Liver (tissue), 9 donors: ENCODE data around the gene SEMA7A. TPM values are rescaled to one million over a fixed set of nuclear protein-coding genes. Genes with fewer than 3 reads are reported as not detected.
A peak's percentile ranks its signal among the peaks of the same experiment; 100 is the strongest.

Source experiments
- DNase-seq: peaks from one replicate; pipeline ENCODE4 v3.0.0-alpha.2; 2017; ENCODE audit warnings: low spot score
- H3K27ac ChIP-seq, 2 donors: one replicate each; pipeline ENCODE4 v1.7.0; 2013; ENCODE audit warnings: inconsistent platforms in 2 of 2, low read length in 2 of 2, control low read depth in 1 of 2, low read depth in 1 of 2, mild to moderate bottlenecking in 1 of 2
- H3K27me3 ChIP-seq, 4 donors: one replicate each; pipeline versions ENCODE4 v1.6.1 to v1.7.0; 2013; ENCODE audit warnings: low read length in 3 of 4, inconsistent platforms in 1 of 4, mild to moderate bottlenecking in 1 of 4, moderate library complexity in 1 of 4; ENCODE audit not compliant: control insufficient read depth in 4 of 4, insufficient read depth in 4 of 4
- H3K36me3 ChIP-seq, 4 donors: one replicate each; pipeline versions ENCODE4 v1.6.1 to v1.7.0; 2013; ENCODE audit warnings: low read length in 3 of 4, mild to moderate bottlenecking in 3 of 4, low read depth in 1 of 4, moderate library complexity in 1 of 4; ENCODE audit not compliant: control insufficient read depth in 4 of 4, insufficient read depth in 3 of 4
- H3K4me1 ChIP-seq, 4 donors: one replicate each; pipeline versions ENCODE4 v1.6.1 to v1.7.0; 2013; ENCODE audit warnings: low read length in 3 of 4, mild to moderate bottlenecking in 3 of 4, moderate library complexity in 1 of 4; ENCODE audit not compliant: control insufficient read depth in 4 of 4, insufficient read depth in 4 of 4
- H3K4me3 ChIP-seq, 3 donors: one replicate each; pipeline versions ENCODE4 v1.6.1 to v1.7.0; 2013; ENCODE audit warnings: low read length in 3 of 3, control low read depth in 1 of 3, low read depth in 1 of 3, mild to moderate bottlenecking in 1 of 3
- H3K9ac ChIP-seq, 2 donors: one replicate each; pipeline ENCODE4 v1.7.0; 2013; ENCODE audit warnings: low read length in 2 of 2, mild to moderate bottlenecking in 2 of 2, moderate library complexity in 2 of 2, control low read depth in 1 of 2, low read depth in 1 of 2
- H3K9me3 ChIP-seq, 4 donors: one replicate each; pipeline versions ENCODE4 v1.6.1 to v1.7.0; 2013; ENCODE audit warnings: low read length in 3 of 4; ENCODE audit not compliant: control insufficient read depth in 4 of 4
- CTCF ChIP-seq: fragments of 150-350 bp; IDR thresholded peaks from 2 replicates; pipeline ENCODE4 v1.5.1; 2017; ENCODE audit warnings: improper control_type of control experiment, low read depth, low read length; ENCODE audit not compliant: missing input control
- EGR1 ChIP-seq, 2 donors: IDR thresholded peaks; 2 replicates each; pipeline ENCODE4 v1.6.1; 2016 to 2018; ENCODE audit warnings: antibody characterized with exemption in 2 of 2, low read depth in 2 of 2
- HNF4A ChIP-seq, 2 donors: conservative IDR thresholded peaks; 2 replicates each; pipeline ENCODE4 v1.6.1; 2016; ENCODE audit warnings: antibody characterized with exemption in 2 of 2, mild to moderate bottlenecking in 2 of 2
- JUND ChIP-seq, 2 donors: IDR thresholded peaks; 2 replicates each; pipeline ENCODE4 v1.6.1; 2016; ENCODE audit warnings: antibody characterized with exemption in 2 of 2
- MAX ChIP-seq: IDR thresholded peaks from 2 replicates; pipeline ENCODE4 v1.6.1; 2016; ENCODE audit warnings: antibody characterized with exemption
- REST ChIP-seq: IDR thresholded peaks from 2 replicates; pipeline ENCODE4 v1.6.1; 2016; ENCODE audit warnings: antibody characterized with exemption, mild to moderate bottlenecking
- RXRA ChIP-seq, 2 donors: IDR thresholded peaks; 2 replicates each; pipeline ENCODE4 v1.6.1; 2017 to 2018; ENCODE audit warnings: antibody characterized with exemption in 2 of 2, mild to moderate bottlenecking in 1 of 2
- SP1 ChIP-seq: IDR thresholded peaks from 2 replicates; pipeline ENCODE4 v1.6.1; 2018; ENCODE audit warnings: antibody characterized with exemption, mild to moderate bottlenecking
- TAF1 ChIP-seq: conservative IDR thresholded peaks from 2 replicates; pipeline ENCODE4 v1.6.1; 2016; ENCODE audit warnings: antibody characterized with exemption, mild to moderate bottlenecking
- ZBTB33 ChIP-seq: IDR thresholded peaks from 2 replicates; pipeline ENCODE4 v1.6.1; 2016; ENCODE audit warnings: antibody characterized with exemption
- WGBS: extraction: QIAGEN DNeasy Blood & Tissue Kit; methylation state at CpG from one replicate; pipeline ENCODE4 v1.1.7; 2013; 5-methylcytosine and 5-hydroxymethylcytosine counted together
- polyA plus RNA-seq, 2 donors: library from polyadenylated mRNA; stranded (reverse) in 1 of 2; unstranded in 1 of 2; fragments of 200-250 nt in 1 of 2; fragments of >200 nt in 1 of 2; fragmentation: Nextera tagmentation in 1 of 2; extraction: Ambion mirVana in 1 of 2; gene quantifications; one replicate each; pipeline versions ENCODE4 v1.2.1 to v1.2.3, GENCODE V29; 2013 to 2015
- total RNA-seq, 2 donors: library from RNA; depleted of rRNA; stranded (reverse); fragments of >200 nt; gene quantifications; one replicate each; pipeline ENCODE4 v1.2.3, GENCODE V29; 2014
- donor health status: healthy.
- donor health status: healthy.
- donor health status: healthy.
- donor health status: healthy.
- donor health status: healthy.

Gene SEMA7A
- total and polyA plus RNA-seq, 4 donors, result 0.14 to 18.1 (median 1.4) TPM

- H3K36me3 ChIP-seq, result no peaks in the 10 kb centered on the region
- TF ChIP-seq CTCF (no peak), MAX (no peak), REST (no peak), EGR1 (IDR thresholded peaks at IDR 0.05; ENCODE audit: low read depth in 2 of 2) (no peak), JUND (IDR thresholded peaks at IDR 0.05) (no peak), TAF1 (no peak)
- 92% methylated on average over 12 of the region's 12 CpGs for WGBS
- H3K9ac ChIP-seq, result no peak within 1 kb of the TSS
- H3K4me3 ChIP-seq, result no peak within 1 kb of the TSS
- DNase-seq, result no peak
- H3K9me3 ChIP-seq, result no peaks in the 10 kb centered on the region
- no peaks in the 10 kb centered on the region for H3K27me3 ChIP-seq
- peaks cover 0 to 6% (median 2%) of the 10 kb centered on the region in 4 donors for H3K4me1 ChIP-seq
- H3K27ac ChIP-seq, result no peak within 1 kb of the TSS
Observed at GRCh38 chr15:74367296-74367854, 66.4 kb downstream of the SEMA7A start, which contains the start of gene CYP11A1. TSS of gene CYP11A1 (minus strand) at chr15:74367646. CDS start at chr15:74367585, 61 bp downstream.

- H3K9ac ChIP-seq, result peak overlapping the region in 1 of 2 donors; percentile 50
- H3K27me3 ChIP-seq, result no peaks in the 10 kb centered on the region
- TF ChIP-seq TAF1 (no peak), SP1 (no peak), RXRA (IDR thresholded peaks at IDR 0.05) (peak in 1 of 2 donors; percentile 20), HNF4A (conservative IDR thresholded peaks at IDR 0.05) (peak; percentile 13 to 37), ZBTB33 (no peak)
- 3% methylated on average over 75 of the region's 75 CpGs for WGBS
- H3K4me3 ChIP-seq, result peak overlapping the region; percentile 52 to 79 (median 68)
- peak overlapping the region in 1 of 2 donors; percentile 28 for H3K27ac ChIP-seq
- no peaks in the 10 kb centered on the region for H3K36me3 ChIP-seq
- peaks cover 0 to 6% (median 2%) of the 10 kb centered on the region in 4 donors for H3K4me1 ChIP-seq
- DNase-seq, result peak; percentile 49
- no peaks in the 10 kb centered on the region for H3K9me3 ChIP-seq
Observed at GRCh38 chr15:74365598-74366445, 67.9 kb downstream of the SEMA7A start.
